BJ (cell line): Measurements from ENCODE around the gene CADM2. TPM values are rescaled to one million over a fixed set of nuclear protein-coding genes. Genes with fewer than 3 reads are reported as not detected.

Source experiments
- CTCF ChIA-PET: fragments of 350-600 bp; formaldehyde crosslinking; extraction: SDS; loops from one replicate; lab custom pipeline; 2021; ENCODE audit warnings: antibody characterized with exemption, inconsistent platforms; lab: Yijun Ruan, JAX
- POLR2A ChIA-PET: fragments of 300-600 bp; sonication (Branson Sonifier 250); formaldehyde crosslinking; extraction: SDS; loops from one replicate; lab custom pipeline; 2021; ENCODE audit warnings: antibody characterized with exemption; lab: Charles Lee
- DNase-seq: peaks from one replicate; pipeline ENCODE4 v3.0.0-alpha.2; 2011; ENCODE audit warnings: low read depth
- H3K27me3 ChIP-seq: 2 replicates; pipeline ENCODE4 v1.6.0; 2011; ENCODE audit warnings: low read length; ENCODE audit not compliant: control insufficient read depth, insufficient read depth
- H3K36me3 ChIP-seq: 2 replicates; pipeline ENCODE4 v1.5.1; 2011; ENCODE audit warnings: low read length; ENCODE audit not compliant: control insufficient read depth, insufficient read depth
- H3K4me3 ChIP-seq: 2 replicates; pipeline ENCODE4 v1.5.1; 2011; ENCODE audit warnings: low read depth, mild to moderate bottlenecking, control low read depth, low read length
- CTCF ChIP-seq: IDR thresholded peaks from 2 replicates; pipeline ENCODE4 v1.5.1; 2011; ENCODE audit warnings: low read depth, mild to moderate bottlenecking, control low read depth, inconsistent platforms, low read length, moderate library complexity; ENCODE audit not compliant: insufficient read depth
- polyA plus RNA-seq: library from polyadenylated mRNA; depleted of rRNA; stranded (reverse); fragments of >200 nt; gene quantifications from 2 replicates; pipeline ENCODE4 v1.2.3, GENCODE V29; 2011

Gene CADM2
- polyA plus RNA-seq, 1 experiment, result not detected

- ChIA-PET POLR2A (no interaction called here), CTCF (no interaction called here)
- H3K27me3 ChIP-seq, result no peaks in the 10 kb centered on the region
- no peaks in the 10 kb centered on the region for H3K36me3 ChIP-seq
- TF ChIP-seq CTCF, result no peak
- no peak overlapping the region for H3K4me3 ChIP-seq
- DNase-seq, result no peak
These were observed 339.2 kb downstream of the CADM2 start for GRCh38 chr3:85298032-85298431.

- POLR2A ChIA-PET, result no interaction called here
- CTCF ChIA-PET, result no interaction called here
- no peaks in the 10 kb centered on the region for H3K36me3 ChIP-seq
- no peak for DNase-seq
- H3K27me3 ChIP-seq, result no peaks in the 10 kb centered on the region
- no peak for TF ChIP-seq CTCF
- no peak overlapping the region for H3K4me3 ChIP-seq
These were observed 344.4 kb downstream of the CADM2 start for GRCh38 chr3:85303156-85303555.

- H3K36me3 ChIP-seq, result no peaks in the 10 kb centered on the region
- TF ChIP-seq CTCF, result no peak
- no peaks in the 10 kb centered on the region for H3K27me3 ChIP-seq
- CTCF ChIA-PET, result interaction anchor here (1.1 kb wide), 1 partner anchor 8 kb away, joined by 3 read pairs; no protein-coding TSS in a partner anchor
- POLR2A ChIA-PET, result no interaction called here
- no peak overlapping the region for H3K4me3 ChIP-seq
- DNase-seq, result no peak
These were observed 345.7 kb downstream of the CADM2 start for GRCh38 chr3:85304360-85304964.

GRCh38 chr3:85312331-85312730 lies 353.5 kb downstream of the CADM2 start:
- DNase-seq, result no peak
- H3K4me3 ChIP-seq, result no peak overlapping the region
- POLR2A ChIA-PET, result no interaction called here
- CTCF ChIA-PET, result no interaction called here
- no peak for TF ChIP-seq CTCF
- no peaks in the 10 kb centered on the region for H3K36me3 ChIP-seq
- no peaks in the 10 kb centered on the region for H3K27me3 ChIP-seq

GRCh38 chr3:85313380-85313779 lies 354.6 kb downstream of the CADM2 start:
- POLR2A ChIA-PET, result no interaction called here
- no peak for DNase-seq

More at GRCh38 chr3:85313380-85313779, 354.6 kb downstream of the CADM2 start:
- Histone ChIP-seq H3K27me3 (no peaks in the 10 kb centered on the region), H3K36me3 (no peaks in the 10 kb centered on the region), H3K4me3 (no peak overlapping the region)
- CTCF ChIA-PET, result no interaction called here
- TF ChIP-seq CTCF, result no peak
